RCC 7860 (cell line): ENCODE results near the gene BEAN1.

Experiments
- DNase-seq: peaks from one replicate; pipeline ENCODE4 v3.0.0-alpha.2; 2015; ENCODE audit warnings: low spot score
- FAIRE-seq: peaks from 2 replicates; lab custom pipeline; 2012; peaks lifted over from hg19 to GRCh38; lab: Jason Lieb, UNC

Gene BEAN1, protein sequence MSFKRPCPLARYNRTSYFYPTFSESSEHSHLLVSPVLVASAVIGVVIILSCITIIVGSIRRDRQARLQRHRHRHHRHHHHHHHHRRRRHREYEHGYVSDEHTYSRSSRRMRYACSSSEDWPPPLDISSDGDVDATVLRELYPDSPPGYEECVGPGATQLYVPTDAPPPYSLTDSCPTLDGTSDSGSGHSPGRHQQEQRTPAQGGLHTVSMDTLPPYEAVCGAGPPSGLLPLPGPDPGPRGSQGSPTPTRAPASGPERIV

DNA sequence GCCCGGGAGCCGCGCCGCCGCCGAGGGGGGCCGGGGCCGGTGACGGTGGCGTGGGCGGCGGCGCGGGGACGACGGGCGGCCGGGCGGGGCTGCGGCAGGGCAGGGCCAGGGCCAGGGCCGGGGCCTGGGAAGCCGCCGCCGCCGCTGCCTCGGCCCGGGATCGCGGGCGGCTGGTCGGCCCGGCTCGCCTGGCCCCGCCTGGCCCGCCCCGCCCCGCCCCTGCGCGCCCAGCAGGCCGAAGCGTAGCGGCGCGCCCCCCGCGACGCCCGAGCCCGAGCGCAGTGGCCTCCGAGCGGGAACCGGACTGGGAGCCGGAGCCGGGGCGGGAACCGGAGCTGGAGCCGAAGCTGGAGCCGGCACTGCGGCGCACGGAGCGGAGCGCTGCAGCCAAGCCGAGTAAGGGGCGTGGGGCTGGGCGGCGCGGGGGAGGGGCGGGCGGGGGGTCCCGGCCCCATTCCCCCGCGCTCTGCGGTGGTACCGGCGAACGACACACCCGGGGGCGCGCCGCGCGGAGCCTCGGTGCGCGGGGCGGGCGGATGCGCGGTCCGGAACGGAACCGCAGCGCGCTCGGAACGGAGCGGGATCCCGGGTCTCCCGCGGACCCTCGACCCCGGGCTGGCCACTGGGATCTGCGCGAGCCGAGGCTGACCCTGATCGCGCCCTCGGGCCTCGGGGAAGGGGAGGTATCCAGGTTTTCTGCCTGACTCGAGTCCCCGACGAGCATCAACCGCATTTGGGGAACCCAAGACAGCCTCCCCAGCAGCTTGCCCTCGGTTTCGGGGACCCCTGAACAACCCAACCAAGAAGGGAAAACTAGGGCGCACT is at the start of gene BEAN1:
Gene BEAN1, plus strand, starts transcription at position 260 of the 825 bp plus-strand sequence. CDS start 10,382 bp downstream, outside the sequence.
- DNase-seq, result no peak
- no peak for FAIRE-seq

DNA sequence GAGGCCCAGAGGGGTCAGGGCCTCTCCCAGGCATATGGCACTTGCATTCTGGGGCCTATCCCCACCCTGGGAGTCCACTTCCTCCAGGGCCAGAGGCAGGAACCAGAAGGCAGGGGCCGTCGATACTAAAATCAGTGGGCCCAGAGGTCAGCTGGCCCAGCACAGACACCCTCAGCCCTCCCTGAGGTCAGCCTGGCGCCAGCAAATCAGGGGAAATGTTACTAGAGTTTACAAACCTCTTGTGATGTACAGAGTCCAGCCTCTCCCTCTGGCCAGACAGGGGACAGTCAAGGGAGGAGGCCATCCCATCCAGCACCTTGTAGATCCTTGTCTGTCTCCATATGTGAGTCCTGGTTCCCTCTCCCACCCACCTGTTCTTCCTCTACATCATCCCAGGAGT is 49.8 kb upstream of the BEAN1 start:
- FAIRE-seq (no peak), DNase-seq (no peak)

DNA sequence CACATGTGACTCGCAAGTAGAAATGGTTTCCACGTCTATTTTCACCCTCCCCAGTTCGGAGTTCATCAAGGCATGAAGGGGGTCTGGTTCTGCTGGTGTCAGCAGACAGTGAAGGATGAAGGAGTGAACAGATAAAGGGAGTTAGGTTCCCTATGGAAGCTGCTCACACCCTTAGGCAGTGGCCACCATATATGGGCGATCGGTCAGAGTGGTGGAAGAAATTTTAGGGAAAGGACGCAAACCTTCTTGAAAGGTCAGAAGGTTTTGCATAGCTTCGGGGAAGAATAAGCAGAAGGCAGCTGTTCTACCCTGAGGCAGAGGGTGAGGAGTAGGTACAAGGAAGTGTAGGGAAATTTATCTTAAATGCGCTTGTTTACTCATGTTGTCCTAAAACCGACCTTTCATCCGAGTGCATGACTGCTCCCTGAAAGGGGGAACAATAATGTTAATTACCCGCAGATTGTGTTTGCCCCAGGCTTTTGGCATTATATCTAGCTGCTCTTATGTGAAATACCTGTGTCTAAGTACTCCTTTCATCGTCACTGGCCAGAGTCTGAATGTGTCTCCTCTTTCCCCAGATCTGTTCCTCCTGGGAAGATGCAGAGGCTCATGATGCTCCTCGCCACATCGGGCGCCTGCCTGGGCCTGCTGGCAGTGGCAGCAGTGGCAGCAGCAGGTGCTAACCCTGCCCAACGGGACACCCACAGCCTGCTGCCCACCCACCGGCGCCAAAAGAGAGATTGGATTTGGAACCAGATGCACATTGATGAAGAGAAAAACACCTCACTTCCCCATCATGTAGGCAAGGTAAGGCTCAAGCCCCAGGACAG is 48.1 kb upstream of the BEAN1 start:
- no peak for FAIRE-seq
- DNase-seq, result no peak

DNA sequence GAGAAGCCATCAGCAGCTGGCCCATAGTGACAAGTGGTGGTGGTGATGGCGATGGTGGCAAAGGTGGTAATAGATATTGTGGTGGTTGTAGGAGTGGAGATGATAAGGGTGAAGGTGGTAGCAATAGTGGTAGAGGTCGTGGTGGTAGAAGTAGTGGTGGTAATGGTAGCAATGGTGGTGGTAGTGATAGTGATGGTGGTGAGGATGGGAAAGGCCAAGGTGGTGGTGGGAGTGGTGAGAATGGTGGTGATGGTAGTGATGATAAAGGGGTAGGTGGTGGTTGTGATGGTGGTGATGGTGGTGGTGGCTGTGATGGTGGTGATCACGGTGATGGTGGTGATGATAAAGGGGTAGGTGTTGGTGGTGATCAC is 47.5 kb upstream of the BEAN1 start:
- DNase-seq (no peak), FAIRE-seq (no peak)

DNA sequence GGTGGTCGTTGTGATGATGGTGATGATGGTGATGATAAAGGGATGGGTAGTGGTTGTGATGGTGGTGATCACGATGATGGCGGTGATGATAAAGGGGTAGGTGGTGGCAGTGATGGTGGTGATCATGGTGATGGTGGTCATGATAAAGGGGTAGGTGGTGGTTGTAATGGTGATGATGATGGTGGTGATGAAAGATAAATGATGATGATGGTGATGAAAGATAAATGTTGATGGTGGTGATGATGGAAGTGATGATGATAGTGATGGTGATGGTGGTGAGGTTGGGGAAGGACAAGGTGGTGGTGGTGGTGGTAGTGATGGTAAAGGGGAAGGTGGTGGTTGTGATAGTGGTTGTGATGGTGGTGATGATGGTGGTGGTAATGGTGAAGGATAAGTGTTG is 46.7 kb upstream of the BEAN1 start:
- no peak for FAIRE-seq
- no peak for DNase-seq

DNA sequence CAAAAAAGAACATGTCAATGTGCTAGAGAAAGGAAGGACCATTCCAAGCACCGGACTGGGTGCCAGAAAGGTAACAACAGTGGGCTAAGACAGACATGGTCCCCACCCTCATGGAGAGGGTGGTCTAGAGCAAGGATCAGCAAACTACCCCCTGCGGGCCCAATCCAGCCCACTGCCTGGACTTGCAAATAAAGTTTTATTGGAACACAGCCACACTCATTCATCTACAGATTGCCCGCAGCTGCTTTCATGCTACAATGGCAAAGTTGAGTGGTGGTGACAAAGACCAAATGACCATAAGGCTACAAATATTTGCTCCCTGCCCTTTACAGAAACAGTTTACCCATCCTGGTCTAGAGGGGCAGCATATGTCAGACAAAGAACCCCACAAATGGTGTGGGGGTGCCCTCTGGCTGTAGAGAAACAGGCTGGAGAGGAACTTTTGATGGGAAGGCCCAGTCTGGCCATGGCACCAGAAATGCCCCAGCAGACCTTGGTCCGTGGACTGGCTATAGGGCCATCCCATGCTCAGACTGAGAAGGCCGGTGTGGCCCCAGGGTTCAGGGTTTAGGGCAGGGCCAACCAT is 45.4 kb upstream of the BEAN1 start:
- DNase-seq, result no peak
- no peak for FAIRE-seq

DNA sequence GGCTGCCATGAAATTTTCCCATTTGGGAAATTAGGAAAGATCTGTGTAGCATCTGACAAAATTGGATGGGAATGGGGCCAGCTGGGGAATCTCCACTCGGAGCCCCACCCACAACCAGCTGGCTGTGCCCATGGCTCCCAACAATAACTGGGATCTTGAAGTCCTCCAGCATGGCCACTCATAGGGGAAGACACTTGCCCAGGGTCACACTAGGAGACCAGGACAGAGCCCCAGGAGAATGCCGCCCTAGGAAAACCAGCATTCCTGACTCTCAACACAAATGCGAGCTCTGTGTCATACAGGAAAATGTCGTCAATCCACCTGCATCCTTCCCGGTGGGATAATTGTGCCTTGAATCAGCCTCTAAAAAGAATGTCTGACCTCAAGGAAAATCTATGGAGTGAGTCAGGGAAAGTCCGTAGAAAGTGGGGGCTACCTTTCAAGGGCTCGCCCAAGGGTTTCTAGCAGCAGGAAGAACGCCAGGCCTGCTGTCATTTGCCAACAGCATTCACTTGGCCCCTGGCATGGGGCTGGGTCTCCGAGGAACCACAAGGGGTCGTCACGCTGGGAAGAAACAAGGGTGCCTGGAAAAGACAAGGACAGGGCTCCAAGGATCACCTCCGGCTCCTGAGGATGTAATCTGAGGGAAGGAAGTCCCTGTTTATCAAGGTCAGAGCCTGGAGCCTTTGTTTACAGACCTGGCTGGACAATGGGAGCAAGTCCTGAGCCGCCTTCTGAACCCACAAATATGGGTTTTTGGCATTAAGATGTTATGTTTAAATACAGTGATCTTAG is 44.7 kb upstream of the BEAN1 start:
- FAIRE-seq (peak; percentile 76), DNase-seq (peak; percentile 97)

DNA sequence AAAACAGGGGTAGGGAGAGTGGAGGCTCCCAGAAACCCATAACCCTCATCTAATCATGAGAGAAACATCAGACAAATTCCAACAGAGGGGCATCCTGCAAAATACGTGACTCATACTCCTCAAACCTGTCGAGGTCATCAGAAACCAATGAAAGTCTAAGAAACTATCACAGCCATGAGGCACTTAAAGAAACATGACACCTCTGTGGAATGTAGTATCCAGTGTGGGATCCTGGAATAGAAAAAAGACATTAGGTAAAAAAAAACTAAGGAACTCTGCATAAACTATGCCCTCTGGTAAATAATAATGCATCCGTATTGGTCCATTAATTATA is 44.2 kb upstream of the BEAN1 start:
- DNase-seq (peak; percentile 95), FAIRE-seq (peak; percentile 87)

DNA sequence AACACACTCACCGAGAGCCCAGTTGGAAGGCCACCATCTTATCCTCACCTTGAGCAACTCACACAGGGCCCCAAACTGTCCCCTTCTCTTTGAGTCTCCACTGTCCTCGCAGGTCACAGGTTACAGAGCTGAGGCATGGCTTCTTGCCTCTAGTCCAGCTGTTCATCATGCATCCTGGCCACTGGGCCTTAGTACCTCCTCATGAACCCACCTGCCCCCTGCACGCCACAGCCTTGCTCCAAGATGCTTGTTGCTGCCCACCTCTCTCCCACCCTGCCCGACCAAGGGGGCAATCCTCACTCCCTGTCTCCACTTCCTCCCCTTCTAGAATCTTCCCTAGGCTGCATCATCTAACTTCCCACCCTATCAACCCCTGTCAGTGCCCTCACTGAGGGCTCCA is 43.5 kb upstream of the BEAN1 start:
- no peak for FAIRE-seq
- DNase-seq, result no peak

DNA sequence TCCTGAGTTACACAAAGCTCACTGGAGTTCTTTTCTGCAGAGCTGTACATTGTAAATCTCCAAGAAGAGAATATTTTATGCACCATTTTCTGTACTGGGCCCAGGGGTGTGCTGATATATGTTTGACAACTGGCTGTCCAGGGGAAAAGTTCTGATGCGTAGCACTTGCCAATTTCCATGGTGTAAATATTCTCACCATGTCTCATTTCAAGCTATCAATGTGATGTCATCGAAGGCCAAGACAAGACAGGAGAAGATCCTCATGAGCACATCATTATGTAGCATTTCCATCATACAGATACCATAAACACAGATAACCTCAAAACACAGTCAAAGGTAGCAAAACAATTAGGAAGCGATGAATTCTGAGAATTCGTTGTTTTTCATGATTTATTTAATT is 41.7 kb upstream of the BEAN1 start:
- DNase-seq (no peak), FAIRE-seq (no peak)

DNA sequence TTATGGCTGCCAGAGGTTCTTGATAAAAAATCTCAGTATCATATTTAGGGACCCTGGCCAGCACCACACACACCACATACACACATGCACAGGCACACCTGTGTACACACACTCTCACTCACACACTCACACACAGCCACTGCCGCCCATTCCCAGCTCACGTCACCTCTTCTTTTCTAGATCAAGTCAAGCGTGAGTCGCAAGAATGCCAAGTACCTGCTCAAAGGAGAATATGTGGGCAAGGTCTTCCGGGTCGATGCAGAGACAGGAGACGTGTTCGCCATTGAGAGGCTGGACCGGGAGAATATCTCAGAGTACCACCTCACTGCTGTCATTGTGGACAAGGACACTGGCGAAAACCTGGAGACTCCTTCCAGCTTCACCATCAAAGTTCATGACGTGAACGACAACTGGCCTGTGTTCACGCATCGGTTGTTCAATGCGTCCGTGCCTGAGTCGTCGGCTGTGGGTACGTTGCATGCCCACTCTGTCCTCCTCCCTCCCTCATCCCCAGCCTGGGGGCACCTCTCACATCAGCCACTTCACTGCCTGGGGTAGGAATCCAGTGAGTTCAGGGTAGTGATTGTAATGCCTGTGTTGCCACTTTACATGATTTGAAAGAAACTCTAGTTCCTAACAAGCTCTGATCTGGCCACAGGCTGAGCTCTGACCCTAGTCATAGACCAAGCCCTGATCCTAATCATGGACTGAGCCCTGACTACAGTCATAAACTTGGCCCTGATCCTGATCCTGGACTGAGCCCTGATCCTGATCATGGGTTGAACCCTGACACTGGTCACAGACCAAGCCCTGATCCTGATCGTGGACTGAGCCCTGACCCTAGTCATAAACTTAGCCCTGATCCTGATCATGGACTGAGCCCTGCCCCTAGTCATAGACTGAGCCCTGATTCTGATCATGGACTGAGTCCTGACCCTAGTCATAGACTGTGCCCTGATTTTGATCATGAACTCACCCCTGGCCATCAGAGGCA is 40.2 kb upstream of the BEAN1 start:
- DNase-seq (no peak), FAIRE-seq (no peak)

DNA sequence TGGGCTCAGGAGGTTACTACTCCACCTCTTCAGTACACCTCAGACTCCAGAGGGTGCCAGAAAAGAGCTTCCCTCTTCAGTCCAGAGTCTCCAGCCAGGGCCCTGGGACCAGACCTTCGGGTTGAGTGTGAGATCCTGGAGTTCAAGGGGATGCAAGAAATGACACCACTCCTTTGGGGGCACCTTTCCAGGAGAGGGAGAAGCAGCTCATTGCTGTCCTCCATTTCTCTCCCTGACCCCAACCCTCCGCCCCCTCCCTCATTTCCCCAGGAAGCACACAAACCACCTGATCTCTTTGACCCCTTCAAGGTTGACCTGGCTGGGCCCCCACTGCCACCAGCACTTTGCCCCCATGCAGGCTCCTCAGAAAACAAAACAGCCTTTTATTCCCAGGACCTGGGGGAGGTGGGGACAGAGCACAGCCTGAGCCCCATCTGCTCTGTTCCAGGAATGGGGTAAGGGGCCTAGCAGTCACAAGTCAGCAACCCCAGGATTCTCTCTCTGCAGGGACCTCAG is 39.2 kb upstream of the BEAN1 start:
- no peak for FAIRE-seq
- DNase-seq, result no peak

DNA sequence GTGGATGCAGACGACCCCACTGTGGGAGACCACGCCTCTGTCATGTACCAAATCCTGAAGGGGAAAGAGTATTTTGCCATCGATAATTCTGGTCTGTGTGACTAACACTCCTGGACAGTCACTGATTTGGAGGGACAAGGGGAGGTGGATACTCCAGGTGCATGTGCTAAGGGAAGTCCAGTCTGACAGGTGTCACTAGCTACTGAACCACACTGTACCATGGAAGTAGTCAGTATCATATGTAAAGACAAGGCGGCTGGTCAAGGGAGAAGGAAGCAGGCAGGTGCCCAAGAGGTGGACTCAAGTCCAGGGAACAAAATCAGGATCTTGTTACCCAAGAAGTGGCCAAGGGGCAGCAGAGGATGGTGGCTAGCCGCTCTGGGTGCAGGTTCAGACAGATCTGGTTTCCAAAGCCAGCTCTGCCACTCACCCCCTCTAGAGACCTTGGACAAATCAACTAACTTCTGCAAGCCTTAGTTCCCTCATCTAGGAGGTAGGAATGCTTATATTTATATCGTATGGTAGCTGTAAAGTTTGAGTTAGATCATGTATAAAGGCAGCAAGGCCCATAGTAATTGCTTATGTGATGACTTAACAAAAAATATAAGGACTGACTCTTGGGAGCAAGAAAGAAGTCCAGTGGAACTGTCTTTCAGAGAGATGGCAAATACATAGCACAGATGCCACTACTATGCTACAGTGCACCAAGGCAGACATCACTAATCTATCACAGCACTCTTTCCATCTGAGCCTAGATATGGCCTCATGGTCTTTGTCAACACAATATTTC is 38.5 kb upstream of the BEAN1 start:
- FAIRE-seq (no peak), DNase-seq (no peak)

DNA sequence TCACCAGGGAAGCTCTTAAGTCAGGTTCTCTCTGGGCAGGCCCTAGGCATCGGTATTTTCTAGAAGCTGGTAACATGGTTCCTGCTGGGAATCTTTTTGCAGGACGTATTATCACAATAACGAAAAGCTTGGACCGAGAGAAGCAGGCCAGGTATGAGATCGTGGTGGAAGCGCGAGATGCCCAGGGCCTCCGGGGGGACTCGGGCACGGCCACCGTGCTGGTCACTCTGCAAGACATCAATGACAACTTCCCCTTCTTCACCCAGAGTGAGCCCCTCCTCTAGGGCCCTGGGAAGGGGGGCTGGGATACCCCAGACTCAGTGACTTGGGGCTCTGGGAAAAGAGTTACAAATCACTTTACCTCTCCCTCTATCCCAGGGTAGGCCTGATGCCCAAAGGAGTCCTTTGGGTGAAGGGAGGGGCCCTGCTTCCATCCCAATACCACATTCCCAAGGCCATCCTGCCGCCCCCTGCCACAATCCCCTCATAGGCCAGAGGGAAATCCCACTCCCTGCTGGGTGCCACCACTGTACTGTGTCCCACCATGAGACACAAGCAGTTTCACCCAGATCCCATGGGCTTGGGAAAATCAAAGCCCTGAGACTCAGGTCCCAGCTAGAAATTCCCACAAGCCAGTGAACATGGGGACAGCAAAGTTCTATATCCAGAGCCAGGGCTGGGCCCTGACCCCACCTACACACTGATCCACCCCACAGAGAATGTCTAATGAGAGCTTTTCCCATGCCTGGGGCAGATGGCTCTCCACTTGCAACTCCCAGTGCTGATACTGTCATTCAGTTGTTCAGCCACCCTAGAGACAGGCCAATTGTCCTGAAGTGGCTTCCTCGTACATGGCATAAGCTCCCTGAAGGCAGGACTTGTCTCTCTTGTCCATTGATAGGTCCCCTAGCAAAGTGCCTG is 37.6 kb upstream of the BEAN1 start:
- no peak for FAIRE-seq
- DNase-seq, result no peak

DNA sequence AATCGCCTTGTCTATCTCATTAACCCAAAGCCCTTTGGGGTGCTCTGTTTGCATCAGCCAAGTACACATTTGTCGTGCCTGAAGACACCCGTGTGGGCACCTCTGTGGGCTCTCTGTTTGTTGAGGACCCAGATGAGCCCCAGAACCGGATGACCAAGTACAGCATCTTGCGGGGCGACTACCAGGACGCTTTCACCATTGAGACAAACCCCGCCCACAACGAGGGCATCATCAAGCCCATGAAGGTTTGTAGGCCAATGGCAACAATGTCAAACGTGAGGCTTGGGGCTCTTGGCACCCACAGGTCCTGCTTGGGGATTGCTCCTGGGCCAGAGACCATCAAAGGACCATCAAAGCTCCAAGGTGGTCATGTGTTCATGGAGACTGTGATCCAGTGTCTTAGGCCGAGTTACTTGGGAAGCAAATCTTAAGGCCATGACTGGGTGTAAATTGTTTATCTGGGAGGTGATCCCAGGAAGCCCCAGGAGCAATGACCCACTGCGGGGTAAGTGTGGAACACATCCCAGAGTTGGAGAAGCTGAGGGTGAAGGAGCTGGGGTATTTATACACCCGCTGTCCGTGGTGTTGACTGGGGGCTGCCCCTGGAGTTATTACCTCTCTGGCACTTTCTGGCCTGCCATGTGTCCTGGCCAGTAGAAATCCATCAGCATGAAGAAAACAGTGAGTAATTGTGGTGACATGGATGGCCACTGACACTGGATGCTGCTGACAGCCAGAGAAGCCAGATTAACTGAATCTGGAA is 36.6 kb upstream of the BEAN1 start:
- DNase-seq (no peak), FAIRE-seq (no peak)
